ENCODE data around the gene CHMP2B. TPM values are rescaled to one million over a fixed set of nuclear protein-coding genes. Genes with fewer than 3 reads are reported as not detected.

Gene CHMP2B
- total and polyA plus RNA-seq, 2 of the 4 experiments (the other 2 are of a cell fraction): 6.8 to 14.0 TPM

GRCh38 chr3:87246662-87247429, 19.7 kb downstream of the CHMP2B start:
- ATAC-seq (ENCODE audit: low read depth) (no peak), DNase-seq (no peak)
- Histone ChIP-seq H2AFZ (replicated peaks; ENCODE audit: low read length, poor library complexity) (no peak overlapping the region), H4K8ac (ENCODE audit: low read depth in 2 of 2, low read length in 2 of 2) (no peak overlapping the region), H2BK20ac (ENCODE audit: low read depth, low read length) (no peak overlapping the region), H3K14ac (replicated peaks; ENCODE audit: low read depth, low read length) (no peak overlapping the region), H4K91ac (ENCODE audit: insufficient read depth, low read depth, low read length) (no peak overlapping the region), H3K4me2 (ENCODE audit: low read depth, low read length) (no peak overlapping the region), H2BK120ac (ENCODE audit: low read depth, low read length) (no peak overlapping the region), H3K18ac (ENCODE audit: low read depth, low read length) (no peak overlapping the region), H3K27ac (ENCODE audit: insufficient read depth, low read length) (no peak overlapping the region), H3K4me3 (ENCODE audit: insufficient read depth, low read depth, low read length) (no peak overlapping the region), H3K4ac (ENCODE audit: low read depth, low read length) (no peak overlapping the region), H4K5ac (ENCODE audit: low read depth, low read length) (no peak overlapping the region), H3K23ac (ENCODE audit: low read depth, low read length) (no peak overlapping the region), H3K56ac (ENCODE audit: extremely low read depth, insufficient read depth, low read length) (no peak overlapping the region), H3K9me3 (ENCODE audit: control insufficient read depth, insufficient read depth, low read length) (no peaks in the 10 kb centered on the region), H2BK15ac (ENCODE audit: low read depth, low read length) (no peak overlapping the region), H4K20me1 (ENCODE audit: insufficient read depth, low read length) (no peaks in the 10 kb centered on the region), H3K79me1 (ENCODE audit: low read depth in 1 of 2, low read length in 2 of 2) (no peaks in the 10 kb centered on the region; a peak in 1 of 4 replicates), H2AK9ac (replicated peaks; ENCODE audit: low read depth, low read length, poor library complexity) (no peak overlapping the region), H3K9ac (ENCODE audit: low read depth, low read length) (no peak overlapping the region), H3K27me3 (ENCODE audit: control insufficient read depth, insufficient read depth, low read length) (no peaks in the 10 kb centered on the region), H2BK5ac (ENCODE audit: low read depth, low read length, poor library complexity, severe bottlenecking) (no peak overlapping the region), H3K4me1 (ENCODE audit: control insufficient read depth, insufficient read depth, low read length) (0 out of 2 replicates have a peak, but pooled peaks cover 2% of the 10 kb centered on the region), H2AK5ac (ENCODE audit: low read depth, low read length) (no peak overlapping the region), H3K36me3 (ENCODE audit: control insufficient read depth, insufficient read depth, low read length) (no peaks in the 10 kb centered on the region), H3K9me1 (ENCODE audit: insufficient read depth, low read length) (no peaks in the 10 kb centered on the region)
- no TSS peak for BruUV-seq (replicated peaks)
- no CpG with 5 or more reads among the region's 3 CpGs for WGBS, 2 experiments (ENCODE audit: extremely low coverage in 2 of 2, insufficient read length in 1 of 2)
- in situ Hi-C loops (cut with MboI; ENCODE audit: low sequenced_read_pairs): no loop called here
- ChIA-PET CTCF (interaction anchor here (0.8 kb wide), 1 partner anchor 14 kb away, joined by 3 read pairs; no protein-coding TSS in a partner anchor), POLR2A (ENCODE audit: unreplicated experiment) (no interaction called here)
- intact Hi-C loops (cut with micrococcal nuclease): no loop called here
- dilution Hi-C loops (cut with HindIII; ENCODE audit: low sequenced_read_pairs, unreplicated experiment): no loop called here
- TF ChIP-seq NFE2L2 (IDR thresholded peaks at IDR 0.05; ENCODE audit: low read depth, low read length): no peak
